Liver (tissue), 9 donors: ENCODE results near the gene SERPINA5. TPM values are rescaled to one million over a fixed set of nuclear protein-coding genes. Genes with fewer than 3 reads are reported as not detected.
"Not testable (repeated sequence)": the region's sequence is repeated elsewhere in the genome, so short reads cannot be mapped to it uniquely, and the experiment has no call there.

Source experiments
- DNase-seq: peaks from one replicate; pipeline ENCODE4 v3.0.0-alpha.2; 2017; ENCODE audit warnings: low spot score
- H3K27ac ChIP-seq, 2 donors: one replicate each; pipeline ENCODE4 v1.7.0; 2013; ENCODE audit warnings: inconsistent platforms in 2 of 2, low read length in 2 of 2, control low read depth in 1 of 2, low read depth in 1 of 2, mild to moderate bottlenecking in 1 of 2
- H3K27me3 ChIP-seq, 4 donors: one replicate each; pipeline versions ENCODE4 v1.6.1 to v1.7.0; 2013; ENCODE audit warnings: low read length in 3 of 4, inconsistent platforms in 1 of 4, mild to moderate bottlenecking in 1 of 4, moderate library complexity in 1 of 4; ENCODE audit not compliant: control insufficient read depth in 4 of 4, insufficient read depth in 4 of 4
- H3K36me3 ChIP-seq, 4 donors: one replicate each; pipeline versions ENCODE4 v1.6.1 to v1.7.0; 2013; ENCODE audit warnings: low read length in 3 of 4, mild to moderate bottlenecking in 3 of 4, low read depth in 1 of 4, moderate library complexity in 1 of 4; ENCODE audit not compliant: control insufficient read depth in 4 of 4, insufficient read depth in 3 of 4
- H3K4me1 ChIP-seq, 4 donors: one replicate each; pipeline versions ENCODE4 v1.6.1 to v1.7.0; 2013; ENCODE audit warnings: low read length in 3 of 4, mild to moderate bottlenecking in 3 of 4, moderate library complexity in 1 of 4; ENCODE audit not compliant: control insufficient read depth in 4 of 4, insufficient read depth in 4 of 4
- H3K4me3 ChIP-seq, 3 donors: one replicate each; pipeline versions ENCODE4 v1.6.1 to v1.7.0; 2013; ENCODE audit warnings: low read length in 3 of 3, control low read depth in 1 of 3, low read depth in 1 of 3, mild to moderate bottlenecking in 1 of 3
- H3K9ac ChIP-seq, 2 donors: one replicate each; pipeline ENCODE4 v1.7.0; 2013; ENCODE audit warnings: low read length in 2 of 2, mild to moderate bottlenecking in 2 of 2, moderate library complexity in 2 of 2, control low read depth in 1 of 2, low read depth in 1 of 2
- H3K9me3 ChIP-seq, 4 donors: one replicate each; pipeline versions ENCODE4 v1.6.1 to v1.7.0; 2013; ENCODE audit warnings: low read length in 3 of 4; ENCODE audit not compliant: control insufficient read depth in 4 of 4
- FOXA1 ChIP-seq: IDR thresholded peaks from 2 replicates; pipeline ENCODE4 v1.6.1; 2016; ENCODE audit warnings: antibody characterized with exemption
- FOXA2 ChIP-seq: IDR thresholded peaks from 2 replicates; pipeline ENCODE4 v1.6.1; 2016; ENCODE audit warnings: antibody characterized with exemption
- HNF4A ChIP-seq, 2 donors: conservative IDR thresholded peaks; 2 replicates each; pipeline ENCODE4 v1.6.1; 2016; ENCODE audit warnings: antibody characterized with exemption in 2 of 2, mild to moderate bottlenecking in 2 of 2
- HNF4G ChIP-seq: IDR thresholded peaks from 2 replicates; pipeline ENCODE4 v1.6.1; 2016; ENCODE audit warnings: antibody characterized with exemption
- JUND ChIP-seq, 2 donors: IDR thresholded peaks; 2 replicates each; pipeline ENCODE4 v1.6.1; 2016; ENCODE audit warnings: antibody characterized with exemption in 2 of 2
- NR2F2 ChIP-seq: IDR thresholded peaks from 2 replicates; pipeline ENCODE4 v1.6.1; 2016; ENCODE audit warnings: antibody characterized with exemption
- RXRA ChIP-seq, 2 donors: IDR thresholded peaks; 2 replicates each; pipeline ENCODE4 v1.6.1; 2017 to 2018; ENCODE audit warnings: antibody characterized with exemption in 2 of 2, mild to moderate bottlenecking in 1 of 2
- SP1 ChIP-seq: IDR thresholded peaks from 2 replicates; pipeline ENCODE4 v1.6.1; 2018; ENCODE audit warnings: antibody characterized with exemption, mild to moderate bottlenecking
- YY1 ChIP-seq: IDR thresholded peaks from 2 replicates; pipeline ENCODE4 v1.6.1; 2016; ENCODE audit warnings: antibody characterized with exemption, mild to moderate bottlenecking
- whole genome bisulfite sequencing: extraction: QIAGEN DNeasy Blood & Tissue Kit; methylation state at CpG from one replicate; pipeline ENCODE4 v1.1.7; 2013; 5-methylcytosine and 5-hydroxymethylcytosine counted together
- polyA plus RNA-seq, 2 donors: library from polyadenylated mRNA; stranded (reverse) in 1 of 2; unstranded in 1 of 2; fragments of 200-250 nt in 1 of 2; fragments of >200 nt in 1 of 2; fragmentation: Nextera tagmentation in 1 of 2; extraction: Ambion mirVana in 1 of 2; gene quantifications; one replicate each; pipeline versions ENCODE4 v1.2.1 to v1.2.3, GENCODE V29; 2013 to 2015
- total RNA-seq, 2 donors: library from RNA; depleted of rRNA; stranded (reverse); fragments of >200 nt; gene quantifications; one replicate each; pipeline ENCODE4 v1.2.3, GENCODE V29; 2014
- TF ChIP-seq, protein P1 (sequence below): IDR thresholded peaks from 2 replicates; pipeline ENCODE4 v1.6.1; 2016; ENCODE audit warnings: antibody characterized with exemption
- TF ChIP-seq, protein P2 (sequence below): fragments of 150-350 bp; IDR thresholded peaks from 2 replicates; pipeline ENCODE4 v1.5.1; 2017; ENCODE audit warnings: improper control_type of control experiment, low read depth, low read length; ENCODE audit not compliant: missing input control
- donor health status: healthy.
- donor health status: healthy.
- donor health status: healthy.
- donor health status: healthy.
- donor health status: healthy.

SERPINA5 gene
- total and polyA plus RNA-seq, 4 donors = 37.0 to 250 (median 84.0) TPM

DNA sequence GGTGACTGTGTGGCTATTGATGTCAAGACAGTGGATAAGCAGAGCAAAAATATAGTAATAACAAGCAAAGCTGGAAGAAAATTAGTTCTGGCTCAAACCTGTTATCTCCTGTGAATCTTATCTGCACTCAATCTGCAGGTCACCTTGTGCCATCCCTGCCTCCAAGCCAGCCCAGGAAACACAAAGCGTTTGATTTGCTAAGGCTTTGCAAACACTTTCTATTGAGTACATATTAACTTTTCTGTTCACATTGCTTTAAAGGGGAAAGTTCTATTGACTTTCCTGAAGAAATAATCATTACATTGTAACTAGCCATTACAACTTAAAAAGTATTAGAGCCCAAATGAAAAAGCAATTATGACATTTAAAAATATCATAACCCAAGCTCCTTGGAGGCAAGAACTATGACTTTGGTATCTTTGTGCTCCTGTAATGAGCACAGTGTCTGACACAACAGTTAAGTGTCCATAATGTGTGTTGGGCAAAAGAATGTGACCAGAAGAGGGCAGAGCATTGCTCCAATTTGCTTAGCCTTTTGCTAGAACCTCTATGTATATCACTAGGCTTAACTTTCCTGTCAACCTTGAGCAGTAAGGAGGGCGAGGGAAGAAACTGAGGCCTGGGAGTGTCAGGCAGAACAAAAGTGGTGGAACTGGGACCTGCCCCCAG is 55.7 kb downstream of the SERPINA5 start (continued):
- TF ChIP-seq, protein P1, sequence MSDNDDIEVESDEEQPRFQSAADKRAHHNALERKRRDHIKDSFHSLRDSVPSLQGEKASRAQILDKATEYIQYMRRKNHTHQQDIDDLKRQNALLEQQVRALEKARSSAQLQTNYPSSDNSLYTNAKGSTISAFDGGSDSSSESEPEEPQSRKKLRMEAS = peak; percentile 78
- TF ChIP-seq HNF4G = no peak
- TF ChIP-seq FOXA1 = peak; percentile 90
- TF ChIP-seq JUND (IDR thresholded peaks at IDR 0.05) = peak; percentile 33 to 50
- TF ChIP-seq RXRA (IDR thresholded peaks at IDR 0.05) = peak; percentile 77 to 92

DNA sequence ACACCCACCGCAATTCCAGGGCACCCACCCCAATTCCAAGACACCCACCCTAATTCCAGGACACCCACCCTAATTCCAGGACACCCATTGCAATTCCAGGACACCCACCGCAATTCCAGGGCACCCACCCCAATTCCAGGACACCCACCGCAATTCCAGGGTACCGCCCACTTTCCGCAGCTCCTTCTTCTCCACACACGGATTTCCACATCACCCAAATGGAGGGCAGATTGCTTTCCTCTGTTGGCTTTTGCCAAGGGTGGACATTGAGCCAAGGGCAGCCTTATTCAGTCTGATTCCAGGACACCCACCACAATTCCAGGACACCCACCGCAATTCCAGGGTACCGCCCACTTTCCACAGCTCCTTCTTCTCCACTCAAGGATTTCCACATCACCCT is 56.6 kb downstream of the SERPINA5 start:
- H3K9ac ChIP-seq, H3K27ac ChIP-seq, DNase-seq, H3K9me3 ChIP-seq, H3K4me3 ChIP-seq, H3K27me3 ChIP-seq, H3K36me3 ChIP-seq: not testable (repeated sequence)
- TF ChIP-seq YY1 = peak; percentile 17
- WGBS = 58% methylated on average over 8 of the region's 8 CpGs
- H3K4me1 ChIP-seq = peaks cover 12 to 64% (median 49%) of the 10 kb centered on the region in 4 donors

DNA sequence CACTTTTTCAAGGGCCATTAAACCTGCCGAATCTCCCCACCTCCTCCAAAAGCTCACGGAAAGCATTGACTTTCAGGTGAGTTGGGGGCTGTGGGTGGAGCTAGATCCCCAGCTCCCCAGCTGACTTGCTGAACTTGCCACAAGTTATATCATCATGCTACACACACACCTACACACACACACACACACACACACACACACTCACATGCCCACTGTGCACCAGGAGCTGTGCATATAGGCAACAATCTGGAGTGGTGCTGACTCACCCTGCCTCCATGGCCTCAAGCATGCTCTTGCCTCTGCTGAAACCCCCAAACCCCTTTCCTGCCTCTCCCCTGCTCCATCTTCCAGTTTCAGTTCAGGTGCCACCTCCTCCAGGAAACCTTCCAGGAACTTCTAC is 57.1 kb downstream of the SERPINA5 start:
- no peak for DNase-seq
- H3K27me3 ChIP-seq = no peaks in the 10 kb centered on the region
- H3K9me3 ChIP-seq = no peaks in the 10 kb centered on the region
- H3K27ac ChIP-seq = no peak overlapping the region
- H3K4me1 ChIP-seq = peaks cover 9 to 58% (median 44%) of the 10 kb centered on the region in 4 donors
- no peak overlapping the region for H3K4me3 ChIP-seq
- H3K9ac ChIP-seq = no peak overlapping the region
- WGBS = 56% methylated on average over 2 of the region's 2 CpGs
- no peaks in the 10 kb centered on the region for H3K36me3 ChIP-seq
- TF ChIP-seq YY1 = no peak
- TF ChIP-seq, protein P1 = no peak
- TF ChIP-seq NR2F2 = no peak
- no peak for TF ChIP-seq FOXA2

DNA sequence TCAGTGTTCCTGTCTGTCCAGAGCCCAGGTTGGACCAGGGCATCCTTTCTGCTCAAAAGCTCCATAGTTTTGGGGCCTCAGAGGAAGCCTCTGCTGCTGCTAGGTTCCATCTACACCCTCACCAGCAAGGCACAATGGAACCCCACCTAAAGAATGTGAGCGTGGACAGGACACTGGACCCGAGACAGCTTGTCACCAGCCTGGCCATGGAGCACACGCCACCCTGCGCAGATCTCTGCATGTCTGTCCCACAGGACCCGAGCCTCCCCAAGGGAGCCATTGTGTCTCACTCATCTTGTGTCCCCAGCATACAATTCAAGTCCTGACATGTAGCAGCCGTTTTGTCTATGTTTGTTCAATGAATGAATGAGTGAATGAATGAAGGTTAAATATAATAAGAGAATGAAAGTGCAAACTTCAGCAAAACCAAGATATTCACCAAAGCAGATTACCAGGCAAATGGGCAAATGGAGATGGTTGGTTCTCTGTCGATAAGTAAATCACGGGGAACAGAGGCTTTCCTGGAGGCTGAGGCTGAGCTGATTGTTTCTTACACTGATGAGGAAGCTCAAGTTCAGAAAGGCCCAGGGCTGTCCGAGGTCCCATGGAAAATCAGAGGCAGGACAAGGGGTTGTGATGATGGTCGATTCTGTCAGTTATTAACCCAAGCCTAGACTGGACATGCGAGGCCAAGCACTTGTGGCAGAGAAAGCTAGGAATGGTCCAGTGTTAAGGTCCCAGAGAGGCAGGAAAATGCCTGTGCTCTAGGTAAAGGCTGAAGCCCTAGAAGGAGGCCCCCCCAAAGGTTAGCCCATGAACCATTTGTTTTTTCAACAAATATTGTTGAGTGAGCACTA is 58.0 kb downstream of the SERPINA5 start:
- no peak overlapping the region for H3K4me3 ChIP-seq
- no peak for DNase-seq
- no peak overlapping the region for H3K9ac ChIP-seq
- no peaks in the 10 kb centered on the region for H3K27me3 ChIP-seq
- peaks cover 6 to 50% (median 38%) of the 10 kb centered on the region in 4 donors for H3K4me1 ChIP-seq
- WGBS = 68% methylated on average over 11 of the region's 11 CpGs
- H3K36me3 ChIP-seq = no peaks in the 10 kb centered on the region
- TF ChIP-seq, protein P2, sequence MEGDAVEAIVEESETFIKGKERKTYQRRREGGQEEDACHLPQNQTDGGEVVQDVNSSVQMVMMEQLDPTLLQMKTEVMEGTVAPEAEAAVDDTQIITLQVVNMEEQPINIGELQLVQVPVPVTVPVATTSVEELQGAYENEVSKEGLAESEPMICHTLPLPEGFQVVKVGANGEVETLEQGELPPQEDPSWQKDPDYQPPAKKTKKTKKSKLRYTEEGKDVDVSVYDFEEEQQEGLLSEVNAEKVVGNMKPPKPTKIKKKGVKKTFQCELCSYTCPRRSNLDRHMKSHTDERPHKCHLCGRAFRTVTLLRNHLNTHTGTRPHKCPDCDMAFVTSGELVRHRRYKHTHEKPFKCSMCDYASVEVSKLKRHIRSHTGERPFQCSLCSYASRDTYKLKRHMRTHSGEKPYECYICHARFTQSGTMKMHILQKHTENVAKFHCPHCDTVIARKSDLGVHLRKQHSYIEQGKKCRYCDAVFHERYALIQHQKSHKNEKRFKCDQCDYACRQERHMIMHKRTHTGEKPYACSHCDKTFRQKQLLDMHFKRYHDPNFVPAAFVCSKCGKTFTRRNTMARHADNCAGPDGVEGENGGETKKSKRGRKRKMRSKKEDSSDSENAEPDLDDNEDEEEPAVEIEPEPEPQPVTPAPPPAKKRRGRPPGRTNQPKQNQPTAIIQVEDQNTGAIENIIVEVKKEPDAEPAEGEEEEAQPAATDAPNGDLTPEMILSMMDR = no peak
- TF ChIP-seq HNF4A (conservative IDR thresholded peaks at IDR 0.05) (peak in 1 of 2 donors; percentile 23), RXRA (IDR thresholded peaks at IDR 0.05) (peak in 1 of 2 donors; percentile 22), SP1 (peak; percentile 16)
- no peak overlapping the region for H3K27ac ChIP-seq
- no peaks in the 10 kb centered on the region for H3K9me3 ChIP-seq
